Ovary (tissue), 9 donors: ENCODE results near the gene ZNF503. TPM values are rescaled to one million over a fixed set of nuclear protein-coding genes. Genes with fewer than 3 reads are reported as not detected.

ENCODE experiments used
- DNase-seq, 5 donors: peaks; one replicate each; pipeline ENCODE4 v3.0.0-alpha.2; 2019 to 2020
- H3K27ac ChIP-seq, 2 donors: fragments of 200-600 bp; one replicate each; pipeline versions ENCODE4 v1.5.1 to v1.8.0; 2019 to 2022
- H3K27me3 ChIP-seq: fragments of 200-600 bp; one replicate; pipeline ENCODE4 v1.8.0; 2022
- H3K36me3 ChIP-seq: fragments of 200-600 bp; sonication (generic); one replicate; pipeline ENCODE4 v1.5.1; 2019
- H3K4me1 ChIP-seq: one replicate; pipeline ENCODE4 v1.8.1; 2013; ENCODE audit warnings: mild to moderate bottlenecking, moderate library complexity; ENCODE audit not compliant: insufficient read depth
- H3K4me3 ChIP-seq: fragments of 200-600 bp; sonication (generic); one replicate; pipeline ENCODE4 v1.5.1; 2017
- H3K9me3 ChIP-seq, 2 donors: fragments of 200-600 bp in 1 of 2; sonication (generic) in 1 of 2; one replicate each; pipeline versions ENCODE4 v1.5.1 to v1.8.1; 2013 to 2019; ENCODE audit warnings: mild to moderate bottlenecking in 1 of 2, moderate library complexity in 1 of 2
- EP300 ChIP-seq: sonication (generic); formaldehyde crosslinking; IDR thresholded peaks from one replicate; pipeline ENCODE4 v1.6.1; 2017; ENCODE audit warnings: antibody characterized with exemption
- POLR2A ChIP-seq: fragments of 450-650 bp; IDR thresholded peaks from one replicate; pipeline ENCODE4 v1.6.1; 2017; ENCODE audit warnings: antibody characterized with exemption, mild to moderate bottlenecking, moderate library complexity
- WGBS, 3 donors: extraction: QIAGEN DNeasy Blood & Tissue Kit in 1 of 3; methylation state at CpG; one replicate each; pipeline versions ENCODE4 v1.1.5 to v1.1.7; 2013 to 2017; 5-methylcytosine and 5-hydroxymethylcytosine counted together
- intact Hi-C, 4 donors: fragments of 100-400 bp; cut with DNase I; formaldehyde crosslinking; loops; one replicate each; pipeline versions ENCODE4 v1.11.0 to v1.15.1; 2022 to 2023
- polyA plus RNA-seq, 2 donors: library from polyadenylated mRNA; stranded (reverse); fragments of 200-250 nt in 1 of 2; fragments of 350-450 nt in 1 of 2; fragmentation: Illumina TruSeq in 1 of 2; extraction: RNeasy Lipid Tissue Mini Kit (QIAGEN cat#74804) in 1 of 2; gene quantifications; one replicate each; pipeline ENCODE4 v1.2.3, GENCODE V29; 2013 to 2014
- total RNA-seq, 7 donors: library from RNA; depleted of rRNA in 2 of 7; stranded (reverse); fragments of >200 nt in 2 of 7; fragmentation: NEBNext Ultra II Directional in 3 of 7; extraction: Animal tissue kit (Norgen Biotek cat#: 25700) in 3 of 7; gene quantifications; one replicate each; pipeline versions ENCODE4 v1.1.0 to v1.2.4, GENCODE V29; 2016 to 2023
- TF ChIP-seq, protein P1 (sequence below), 3 donors: fragments of 450-650 bp in 2 of 3; fragments of 200-600 bp in 1 of 3; IDR thresholded peaks; one replicate each; pipeline versions ENCODE4 v1.5.1 to v1.8.0; 2016 to 2022; ENCODE audit warnings: antibody characterized with exemption in 3 of 3, mild to moderate bottlenecking in 1 of 3
- donor health status: DM: no; HTN: no; CAD: no; lungs with moderate emphysema.
- donor health status: DM: no; HTN: no; CAD: no.
- donor health status: Bipolar disorder and iron deficiency.
- donor health status: DM: yes; HTN: yes; CAD: no.
- donor health status: DM: no; HTN: no; CAD: no.
- donor health status: DM: yes; HTN: yes; CAD: no.

Gene ZNF503
- total and polyA plus RNA-seq, 9 donors: 21.1 to 221 (median 82.2) TPM

DNA sequence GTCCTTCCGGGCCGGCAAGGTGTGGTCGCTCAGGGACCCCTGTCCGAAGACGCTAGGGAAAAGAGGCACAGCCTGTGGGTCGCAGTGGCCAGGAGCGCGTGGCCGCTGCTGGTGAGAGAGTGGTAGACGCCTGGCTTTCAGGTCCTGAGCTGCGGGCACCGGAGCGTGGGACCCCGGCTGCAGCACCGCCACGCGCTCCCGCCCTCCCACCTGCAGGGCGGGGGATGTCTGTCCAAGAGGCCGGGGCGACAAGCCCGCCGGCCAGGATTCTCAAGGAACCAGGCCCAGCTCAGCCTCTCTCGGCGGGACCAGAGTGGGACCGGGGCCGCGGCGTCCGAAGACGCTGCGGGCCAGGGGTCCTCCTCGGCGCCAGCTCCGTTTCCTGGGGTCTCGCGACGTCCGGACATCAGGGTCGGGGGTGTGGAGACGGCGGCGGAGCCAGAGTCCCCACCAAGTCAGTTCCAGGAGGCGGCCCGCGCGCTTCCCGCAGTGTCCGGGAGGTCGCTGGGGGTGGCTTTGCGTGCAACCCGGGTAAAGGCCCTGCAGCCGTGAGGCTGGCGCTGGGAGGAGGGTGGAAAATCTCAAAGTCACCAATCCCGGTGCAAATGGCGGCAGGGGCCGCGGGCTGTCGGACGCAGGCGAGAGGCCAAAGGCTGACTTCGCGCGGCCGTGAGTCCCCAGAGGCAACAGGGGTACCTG, 5.5 kb downstream of the ZNF503 start:
- Histone ChIP-seq H3K27ac (peak overlapping the region; percentile 63 to 72), H3K27me3 (no peaks in the 10 kb centered on the region), H3K4me3 (peak overlapping the region; percentile 93), H3K9me3 (no peaks in the 10 kb centered on the region), H3K36me3 (no peaks in the 10 kb centered on the region), H3K4me1 (peaks cover 3% of the 10 kb centered on the region)
- intact Hi-C loops: loop anchor here (5.0 to 10.0 kb wide), 7 partner anchors 99 to 1711 kb away; no protein-coding TSS in a partner anchor
- WGBS, 3 donors: 75 to 80% (median 78%) methylated on average over 64 to 65 of the region's 65 CpGs
- DNase-seq: peak; percentile 32 to 63 (median 55)
- TF ChIP-seq, protein P1, sequence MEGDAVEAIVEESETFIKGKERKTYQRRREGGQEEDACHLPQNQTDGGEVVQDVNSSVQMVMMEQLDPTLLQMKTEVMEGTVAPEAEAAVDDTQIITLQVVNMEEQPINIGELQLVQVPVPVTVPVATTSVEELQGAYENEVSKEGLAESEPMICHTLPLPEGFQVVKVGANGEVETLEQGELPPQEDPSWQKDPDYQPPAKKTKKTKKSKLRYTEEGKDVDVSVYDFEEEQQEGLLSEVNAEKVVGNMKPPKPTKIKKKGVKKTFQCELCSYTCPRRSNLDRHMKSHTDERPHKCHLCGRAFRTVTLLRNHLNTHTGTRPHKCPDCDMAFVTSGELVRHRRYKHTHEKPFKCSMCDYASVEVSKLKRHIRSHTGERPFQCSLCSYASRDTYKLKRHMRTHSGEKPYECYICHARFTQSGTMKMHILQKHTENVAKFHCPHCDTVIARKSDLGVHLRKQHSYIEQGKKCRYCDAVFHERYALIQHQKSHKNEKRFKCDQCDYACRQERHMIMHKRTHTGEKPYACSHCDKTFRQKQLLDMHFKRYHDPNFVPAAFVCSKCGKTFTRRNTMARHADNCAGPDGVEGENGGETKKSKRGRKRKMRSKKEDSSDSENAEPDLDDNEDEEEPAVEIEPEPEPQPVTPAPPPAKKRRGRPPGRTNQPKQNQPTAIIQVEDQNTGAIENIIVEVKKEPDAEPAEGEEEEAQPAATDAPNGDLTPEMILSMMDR (IDR thresholded peaks at IDR 0.05): no peak
- TF ChIP-seq POLR2A: no peak
- no peak for TF ChIP-seq EP300

DNA sequence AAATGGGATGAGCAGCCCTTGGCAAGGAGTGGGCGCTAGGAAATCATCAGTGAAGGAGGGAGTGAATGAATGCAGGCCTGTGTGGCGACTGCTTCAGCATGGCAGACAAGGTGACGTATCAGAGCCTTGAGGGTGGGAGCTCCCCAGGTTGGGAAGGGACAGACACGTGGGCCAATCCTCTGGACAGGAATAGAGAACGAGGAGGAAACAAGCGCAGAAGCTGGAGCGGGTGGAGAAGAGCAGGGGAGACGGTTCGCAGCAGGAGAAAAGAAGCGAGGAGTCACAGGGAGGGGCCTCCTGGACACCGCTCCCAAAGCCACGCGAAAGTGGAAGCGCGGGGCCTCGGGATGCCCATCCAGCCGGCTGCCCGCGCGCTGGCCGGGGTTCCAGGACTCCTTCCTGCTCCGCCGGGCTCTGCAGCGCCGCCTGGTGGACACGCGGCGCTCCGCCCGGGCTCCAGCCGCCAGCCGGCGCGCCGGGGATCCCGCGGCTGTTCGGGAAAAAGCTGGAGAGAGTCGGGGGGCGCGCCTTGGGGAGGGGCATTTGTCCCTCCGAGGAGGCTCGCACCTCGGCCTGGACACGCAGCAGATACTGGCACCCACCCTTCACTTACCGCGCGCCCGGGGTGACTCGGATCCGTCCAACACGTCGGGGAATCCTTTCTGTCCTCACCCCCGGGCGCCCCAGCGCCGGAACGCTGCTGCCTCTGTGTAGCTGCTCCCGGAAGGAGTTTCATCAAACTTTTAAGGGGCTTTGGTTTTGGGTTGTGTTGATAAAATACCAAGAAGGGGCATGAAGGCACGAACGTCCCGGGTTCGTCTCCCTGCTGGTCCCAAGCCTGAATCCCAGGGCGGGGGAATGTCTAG, 6.3 kb downstream of the ZNF503 start:
- H3K27me3 ChIP-seq: no peaks in the 10 kb centered on the region
- TF ChIP-seq EP300: no peak
- TF ChIP-seq, protein P1 (IDR thresholded peaks at IDR 0.05): peak; percentile 76 to 86 (median 78)
- WGBS, 3 donors: 28 to 32% (median 32%) methylated on average over 63 to 64 of the region's 64 CpGs
- H3K36me3 ChIP-seq: no peaks in the 10 kb centered on the region
- H3K4me1 ChIP-seq: peaks cover 3% of the 10 kb centered on the region
- peak overlapping the region; percentile 93 for H3K4me3 ChIP-seq
- peak overlapping the region in 1 of 2 donors; percentile 63 for H3K27ac ChIP-seq
- no peaks in the 10 kb centered on the region for H3K9me3 ChIP-seq
- intact Hi-C loops: loop anchor here (5.0 to 10.0 kb wide), 7 partner anchors 98 to 1712 kb away; no protein-coding TSS in a partner anchor
- DNase-seq: peak; percentile 63 to 82 (median 77)

DNA sequence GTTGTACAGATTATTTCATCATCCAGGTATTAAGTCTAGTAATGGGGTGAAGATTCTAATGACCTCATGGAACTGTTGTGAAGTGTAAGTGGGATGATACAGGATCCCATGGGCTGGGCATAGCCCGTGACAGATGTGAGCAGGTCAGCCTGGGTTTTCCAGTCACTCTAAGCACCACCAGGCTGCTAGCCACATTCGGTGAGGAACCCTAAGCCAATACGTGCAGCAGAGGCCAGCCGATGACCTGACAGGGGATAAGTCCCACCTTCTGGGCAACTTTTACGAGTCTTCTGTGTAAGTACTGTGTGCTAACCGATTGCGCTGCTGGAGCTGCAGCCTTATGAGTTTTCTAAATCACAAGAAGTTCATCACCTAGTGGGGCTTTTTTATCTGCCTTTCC, 7.3 kb downstream of the ZNF503 start:
- no peaks in the 10 kb centered on the region for H3K9me3 ChIP-seq
- TF ChIP-seq POLR2A (no peak), EP300 (no peak)
- TF ChIP-seq, protein P1 (IDR thresholded peaks at IDR 0.05): no peak
- H3K4me1 ChIP-seq: peaks cover 3% of the 10 kb centered on the region
- no peaks in the 10 kb centered on the region for H3K27me3 ChIP-seq
- DNase-seq: peak in 1 of 5 donors; percentile 19
- H3K36me3 ChIP-seq: no peaks in the 10 kb centered on the region
- WGBS, 3 donors: 95 to 96% (median 95%) methylated on average over 7 of the region's 7 CpGs
- intact Hi-C loops: loop anchor here in 2 of 4 donors (5.0 to 10.0 kb wide), 2 partner anchors 99 to 102 kb away; no protein-coding TSS in a partner anchor
- no peak overlapping the region for H3K4me3 ChIP-seq
- H3K27ac ChIP-seq: no peak overlapping the region

DNA sequence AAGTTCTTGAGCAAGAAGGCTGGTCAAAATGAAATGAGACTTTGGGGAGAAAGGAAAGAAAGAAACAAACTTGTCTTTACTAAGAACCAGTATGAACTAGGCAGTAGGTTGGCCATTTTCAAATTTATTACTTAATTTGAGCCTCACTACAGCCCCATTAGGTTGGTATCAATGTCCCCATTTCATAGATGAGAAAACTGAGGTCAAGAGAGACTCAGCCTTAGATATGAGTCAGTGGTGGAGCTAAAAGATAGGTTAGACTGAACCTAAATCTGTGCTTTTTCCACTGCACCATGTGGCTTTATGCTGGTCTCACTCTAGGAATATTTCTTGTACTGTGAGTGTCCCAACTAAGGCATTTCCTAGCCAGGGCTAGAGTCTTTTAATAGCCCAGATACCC, 8.8 kb downstream of the ZNF503 start:
- no peak overlapping the region for H3K27ac ChIP-seq
- H3K36me3 ChIP-seq: no peaks in the 10 kb centered on the region
- no peaks in the 10 kb centered on the region for H3K27me3 ChIP-seq
- intact Hi-C loops: loop anchor here in 2 of 4 donors (5.0 to 10.0 kb wide), 2 partner anchors 98 to 100 kb away; no protein-coding TSS in a partner anchor
- no peak for DNase-seq
- H3K4me3 ChIP-seq: no peak overlapping the region
- TF ChIP-seq, protein P1 (IDR thresholded peaks at IDR 0.05): no peak
- TF ChIP-seq EP300: no peak
- TF ChIP-seq POLR2A: no peak
- no peaks in the 10 kb centered on the region for H3K9me3 ChIP-seq
- H3K4me1 ChIP-seq: peaks cover 3% of the 10 kb centered on the region
